Prostate gland (tissue), 2 donors: ENCODE results near the gene CMTM5.

ENCODE experiments used
- CTCF ChIP-seq, 4 experiments: fragments of 200-600 bp in 2 of 4; fragments of 450-650 bp in 2 of 4; sonication (generic) in 2 of 4; IDR thresholded peaks; 1 replicate in 3 of 4; 2 replicates in 1 of 4; pipeline ENCODE4 v1.5.1; 2016 to 2019; ENCODE audit warnings: antibody characterized with exemption in 4 of 4, mild to moderate bottlenecking in 2 of 4, moderate library complexity in 2 of 4
- POLR2A ChIP-seq: fragments of 450-650 bp; IDR thresholded peaks from one replicate; pipeline ENCODE4 v1.6.1; 2016; ENCODE audit warnings: antibody characterized with exemption, mild to moderate bottlenecking

GRCh38 chr14:23358042-23358441 lies 18.8 kb upstream of the CMTM5 start:
- TF ChIP-seq CTCF (IDR thresholded peaks at IDR 0.05), result no peak
- no peak for TF ChIP-seq POLR2A
